Stromal cell of bone marrow (primary cell): ENCODE results near the gene HNF4A.
"Not testable (repeated sequence)": the region's sequence is repeated elsewhere in the genome, so short reads cannot be mapped to it uniquely, and the experiment has no call there.

Experiments used
- DNase-seq: peaks from one replicate; pipeline ENCODE4 v3.0.0-alpha.2; 2012; ENCODE audit warnings: low read depth

Gene HNF4A

DNA sequence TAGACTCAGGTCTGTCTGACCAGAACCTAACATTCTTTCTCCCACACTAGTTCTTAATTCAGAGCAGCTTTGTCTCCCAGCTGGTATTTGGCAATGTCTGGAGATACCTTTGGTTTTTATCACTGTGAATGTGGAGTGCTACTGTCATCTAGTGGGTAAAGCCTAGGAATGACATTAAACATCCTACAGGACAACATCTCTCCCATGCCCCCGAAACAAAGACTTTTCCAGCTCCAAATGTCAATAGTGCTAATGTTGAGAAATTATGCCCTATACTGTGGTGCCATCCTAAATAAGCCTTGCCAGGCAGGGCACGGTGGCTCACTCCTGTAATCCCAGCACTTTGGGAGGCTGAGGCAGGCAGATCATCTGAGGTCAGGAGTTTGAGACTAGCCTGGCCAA lies 116.0 kb downstream of the HNF4A start:
- DNase-seq: no peak

DNA sequence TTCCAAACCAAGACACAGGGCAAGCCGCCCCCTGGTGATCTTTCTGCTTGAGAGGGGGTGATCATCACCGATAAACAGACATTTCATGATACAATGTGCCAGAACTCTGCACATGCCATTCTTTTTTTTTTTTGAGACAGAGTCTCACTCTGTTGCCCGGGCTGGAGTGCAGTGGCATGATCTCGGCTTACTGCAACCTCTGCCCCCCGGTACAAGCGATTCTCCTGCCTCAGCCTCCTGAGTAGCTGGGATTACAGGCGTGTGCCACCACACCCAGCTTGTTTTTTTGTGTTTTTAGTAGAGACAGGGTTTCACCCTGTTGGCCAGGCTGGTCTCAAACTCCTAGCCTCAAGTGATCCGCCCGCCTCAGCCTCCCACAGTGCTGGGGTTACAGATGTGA lies 116.8 kb downstream of the HNF4A start:
- not testable (repeated sequence) for DNase-seq

DNA sequence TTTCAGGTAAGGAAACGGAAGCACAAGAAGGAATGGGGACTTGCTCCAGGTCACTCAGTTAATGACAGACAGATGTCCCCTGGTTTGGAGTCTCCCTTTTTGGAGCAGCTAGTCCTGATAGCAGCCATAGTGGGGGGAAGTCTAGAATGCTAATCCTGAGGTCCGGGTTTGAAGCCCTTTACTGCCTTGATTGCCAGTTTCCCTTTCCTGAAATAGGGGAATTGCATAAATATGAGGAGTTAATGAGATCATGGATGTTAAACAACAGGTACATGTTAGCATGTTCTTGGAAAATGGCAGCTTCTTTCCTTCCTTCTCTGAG lies 119.8 kb downstream of the HNF4A start:
- DNase-seq: no peak

DNA sequence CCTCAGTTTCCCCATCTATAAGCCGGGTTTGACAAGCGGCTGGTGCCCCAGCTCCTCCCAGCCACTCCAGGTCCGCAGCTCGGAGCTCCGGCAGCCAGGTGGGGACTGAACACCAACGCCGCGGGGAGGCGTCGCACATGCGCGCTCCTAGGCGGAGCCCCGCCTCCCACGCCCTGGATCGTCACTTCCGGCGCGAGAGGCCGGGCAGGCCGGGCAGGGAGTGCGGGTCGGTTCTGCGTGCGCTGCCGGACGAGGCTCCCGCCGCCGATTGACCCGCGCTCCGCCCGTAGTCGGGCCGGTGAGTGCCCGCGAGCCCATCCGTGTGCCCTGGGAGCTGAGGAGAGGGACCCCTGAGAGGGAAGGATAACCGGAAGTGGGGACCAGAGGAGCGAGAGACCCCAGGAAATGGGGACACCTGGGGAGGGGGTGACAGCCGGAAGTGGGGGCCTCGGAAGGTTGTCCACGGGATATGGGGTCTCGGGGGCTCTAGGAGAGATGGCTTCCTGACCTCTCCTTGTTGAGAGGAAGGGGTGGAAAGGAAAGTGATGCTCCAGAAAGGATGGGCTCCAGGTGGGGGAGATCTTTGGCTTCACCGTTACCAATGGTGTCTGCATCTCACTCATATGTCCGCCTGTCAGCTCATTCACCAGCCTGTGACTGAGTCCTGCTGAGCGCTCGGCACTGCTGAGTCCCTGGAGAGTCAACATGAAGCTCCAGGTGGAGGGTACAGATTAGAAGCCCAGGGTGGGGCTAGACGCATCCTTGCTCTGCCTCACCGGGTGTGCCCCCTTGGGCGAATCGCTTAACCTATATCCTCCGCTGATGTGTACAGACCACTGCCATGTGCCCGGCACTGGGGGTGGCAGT lies 120.4 kb downstream of the HNF4A start, which contains the start of gene TTPAL:
Gene TTPAL, plus strand, starts transcription at position 181 of the 867 bp plus-strand sequence. CDS start 4,126 bp downstream, outside the sequence.
- DNase-seq: no peak

DNA sequence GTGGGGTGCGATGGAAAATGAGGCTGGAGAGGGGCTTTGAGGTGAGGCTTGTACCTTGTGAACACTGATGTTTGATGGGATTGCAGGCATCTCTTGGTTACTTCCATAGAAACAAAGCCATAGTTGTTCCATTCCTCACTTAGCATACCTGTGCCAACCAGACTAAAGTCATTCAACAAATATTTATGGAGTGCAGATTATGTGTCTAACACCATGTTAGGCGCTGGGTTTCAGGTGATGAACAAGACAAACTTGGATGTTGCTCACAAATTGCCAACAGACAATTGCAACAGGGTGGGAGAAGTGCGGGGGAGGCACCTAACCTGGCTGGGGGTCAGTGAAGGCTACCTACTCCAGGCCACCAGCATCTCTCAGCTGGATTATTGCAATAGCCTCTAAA lies 121.7 kb downstream of the HNF4A start:
- no peak for DNase-seq

DNA sequence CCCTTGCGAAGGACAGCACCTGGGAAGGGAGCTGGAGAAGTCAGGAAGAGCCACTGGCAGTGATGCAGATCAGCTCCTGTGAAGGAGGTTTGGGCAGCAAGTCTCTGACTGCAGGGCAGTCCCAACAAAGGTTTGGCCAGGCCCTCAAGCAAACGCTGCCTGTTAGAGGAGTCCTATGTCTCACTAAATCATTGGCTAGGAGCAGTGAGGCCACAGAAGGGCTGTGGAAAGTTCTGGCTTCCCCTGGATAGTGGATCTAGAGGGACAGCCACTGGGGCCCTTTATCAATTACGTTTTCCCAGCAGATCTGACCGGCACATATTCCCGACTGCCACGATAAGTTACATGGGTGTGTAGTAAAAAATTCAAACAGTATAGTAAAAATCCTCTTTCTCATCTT lies 122.7 kb downstream of the HNF4A start:
- no peak for DNase-seq

DNA sequence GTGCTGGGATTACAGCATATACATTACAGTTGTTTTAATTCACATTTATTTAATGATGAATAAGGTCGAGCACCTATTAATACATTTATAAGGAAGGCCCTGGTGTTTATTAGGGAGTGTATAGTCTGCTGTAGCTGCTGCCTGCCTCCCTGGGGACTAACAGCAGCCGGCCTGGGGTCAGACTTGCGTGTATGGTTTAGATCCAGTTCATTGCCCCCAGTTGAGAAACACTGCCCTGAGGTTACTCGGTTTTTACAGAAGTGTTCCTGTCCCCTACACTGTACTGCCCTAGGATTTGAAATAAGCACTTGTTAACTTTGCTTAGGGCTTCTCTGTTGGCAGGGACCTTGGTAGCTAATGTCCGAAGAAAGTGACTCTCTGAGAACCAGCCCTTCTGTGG lies 124.1 kb downstream of the HNF4A start:
- no peak for DNase-seq

DNA sequence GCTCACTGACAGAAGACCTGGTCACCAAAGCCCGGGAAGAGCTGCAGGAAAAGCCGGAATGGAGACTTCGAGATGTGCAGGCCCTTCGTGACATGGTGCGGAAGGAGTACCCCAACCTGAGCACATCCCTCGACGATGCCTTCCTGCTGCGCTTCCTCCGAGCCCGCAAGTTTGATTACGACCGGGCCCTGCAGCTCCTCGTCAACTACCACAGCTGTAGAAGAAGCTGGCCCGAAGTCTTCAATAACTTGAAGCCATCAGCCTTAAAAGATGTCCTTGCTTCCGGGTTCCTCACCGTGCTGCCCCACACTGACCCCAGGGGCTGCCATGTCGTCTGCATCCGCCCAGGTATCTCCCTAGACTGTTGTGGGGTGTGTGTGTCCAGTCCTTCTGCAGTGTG lies 124.6 kb downstream of the HNF4A start:
- no peak for DNase-seq

DNA sequence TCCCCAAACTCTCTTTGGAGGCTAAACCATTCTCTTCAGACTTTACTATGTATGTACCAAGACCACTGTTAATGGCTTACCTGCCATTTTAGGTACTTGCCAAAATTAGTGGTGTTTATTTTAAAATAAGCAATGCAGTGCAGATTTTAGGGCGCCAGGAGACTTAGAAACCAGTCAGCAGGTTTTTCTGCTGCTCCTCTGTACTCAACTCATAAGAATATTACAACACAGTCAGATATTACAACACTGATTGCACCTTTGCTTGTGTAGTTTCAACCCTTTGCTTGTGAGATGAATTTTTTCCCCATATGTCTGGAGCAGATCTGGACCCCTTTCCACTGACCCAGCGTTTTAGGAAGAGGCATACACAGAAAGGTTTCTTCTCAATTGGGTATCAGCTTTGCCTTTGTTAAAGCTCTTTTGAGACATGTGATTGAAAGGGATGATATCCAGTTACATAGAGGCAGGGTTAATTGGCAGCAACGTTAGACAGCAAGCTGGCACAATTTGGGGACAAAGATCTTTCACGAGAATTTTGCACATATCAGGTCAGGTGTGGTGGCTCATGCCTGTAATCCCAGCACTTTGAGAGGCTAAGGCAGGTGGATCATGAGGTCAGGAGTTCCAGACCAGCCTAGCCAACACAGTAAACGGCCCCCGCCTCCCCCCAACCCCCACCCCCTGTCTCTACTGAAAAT lies 126.4 kb downstream of the HNF4A start:
- no peak for DNase-seq

DNA sequence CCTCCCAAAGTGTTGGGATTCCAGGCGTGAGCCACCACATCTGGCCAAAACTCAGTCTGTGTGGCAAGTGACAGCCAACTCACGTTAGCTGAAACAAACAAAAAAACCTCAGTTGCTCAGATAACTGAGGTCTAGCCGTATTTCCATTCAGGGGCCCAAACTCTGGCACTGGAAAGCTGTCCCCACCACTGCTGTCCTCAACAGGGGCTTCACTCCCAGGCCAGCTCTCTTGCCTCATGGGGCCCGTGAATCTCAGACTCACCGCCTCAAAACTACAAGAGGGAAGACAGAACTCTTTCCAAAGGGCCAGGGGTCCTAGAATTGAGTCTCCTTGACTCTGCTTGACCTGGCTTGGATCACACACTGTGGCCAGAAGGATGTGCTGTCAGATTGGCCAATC lies 127.6 kb downstream of the HNF4A start:
- no peak for DNase-seq
